Peyer's patch (tissue), 4 donors: Measurements from ENCODE around the gene ADCY9.

Source experiments
- POLR2A ChIP-seq, 2 donors: fragments of 450-650 bp; IDR thresholded peaks; one replicate each; pipeline ENCODE4 v1.5.1; 2017; ENCODE audit warnings: antibody characterized with exemption in 2 of 2, mild to moderate bottlenecking in 2 of 2, moderate library complexity in 2 of 2
- TF ChIP-seq, protein P1 (sequence below), 6 experiments: fragments of 450-650 bp in 4 of 6; fragments of 200-600 bp in 2 of 6; sonication (generic) in 1 of 6; IDR thresholded peaks; one replicate each; pipeline ENCODE4 v1.5.1; 2017 to 2019; ENCODE audit warnings: antibody characterized with exemption in 6 of 6, mild to moderate bottlenecking in 3 of 6, moderate library complexity in 1 of 6

DNA sequence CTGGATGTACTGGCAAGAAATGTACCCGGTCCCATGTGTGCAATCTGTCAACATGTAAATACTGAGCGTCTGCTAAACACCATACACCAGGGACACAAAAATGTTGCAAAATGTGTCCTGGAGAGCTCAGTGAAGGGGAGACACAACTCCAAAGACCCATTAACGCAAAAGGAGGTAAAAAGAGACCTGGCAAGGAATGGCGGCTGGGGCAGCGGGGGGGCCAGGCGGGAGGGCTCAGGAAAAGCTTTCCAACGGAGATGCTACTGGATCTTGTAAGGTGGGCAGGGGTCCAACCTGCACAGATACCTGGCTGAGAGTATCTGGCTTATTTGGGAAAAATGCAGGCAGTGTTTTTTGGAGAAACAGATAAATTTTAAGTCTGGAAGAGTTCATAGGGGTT lies 40.7 kb downstream of the ADCY9 start:
- TF ChIP-seq, protein P1, sequence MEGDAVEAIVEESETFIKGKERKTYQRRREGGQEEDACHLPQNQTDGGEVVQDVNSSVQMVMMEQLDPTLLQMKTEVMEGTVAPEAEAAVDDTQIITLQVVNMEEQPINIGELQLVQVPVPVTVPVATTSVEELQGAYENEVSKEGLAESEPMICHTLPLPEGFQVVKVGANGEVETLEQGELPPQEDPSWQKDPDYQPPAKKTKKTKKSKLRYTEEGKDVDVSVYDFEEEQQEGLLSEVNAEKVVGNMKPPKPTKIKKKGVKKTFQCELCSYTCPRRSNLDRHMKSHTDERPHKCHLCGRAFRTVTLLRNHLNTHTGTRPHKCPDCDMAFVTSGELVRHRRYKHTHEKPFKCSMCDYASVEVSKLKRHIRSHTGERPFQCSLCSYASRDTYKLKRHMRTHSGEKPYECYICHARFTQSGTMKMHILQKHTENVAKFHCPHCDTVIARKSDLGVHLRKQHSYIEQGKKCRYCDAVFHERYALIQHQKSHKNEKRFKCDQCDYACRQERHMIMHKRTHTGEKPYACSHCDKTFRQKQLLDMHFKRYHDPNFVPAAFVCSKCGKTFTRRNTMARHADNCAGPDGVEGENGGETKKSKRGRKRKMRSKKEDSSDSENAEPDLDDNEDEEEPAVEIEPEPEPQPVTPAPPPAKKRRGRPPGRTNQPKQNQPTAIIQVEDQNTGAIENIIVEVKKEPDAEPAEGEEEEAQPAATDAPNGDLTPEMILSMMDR (IDR thresholded peaks at IDR 0.05) = no peak
- TF ChIP-seq POLR2A (IDR thresholded peaks at IDR 0.05) = no peak
